HS-27A (cell line): ENCODE measurements around the gene CAMK4.

Source experiments
- DNase-seq: peaks from one replicate; pipeline ENCODE4 v3.0.0-alpha.2; 2012; ENCODE audit warnings: low read depth, missing footprints

The CAMK4 gene

GRCh38 chr5:111223787-111224560 is at the start of gene CAMK4:
Gene CAMK4 (plus strand): TSS chr5:111224384. CDS start chr5:111224484, 100 bp downstream.
- peak; percentile 35 for DNase-seq

DNA sequence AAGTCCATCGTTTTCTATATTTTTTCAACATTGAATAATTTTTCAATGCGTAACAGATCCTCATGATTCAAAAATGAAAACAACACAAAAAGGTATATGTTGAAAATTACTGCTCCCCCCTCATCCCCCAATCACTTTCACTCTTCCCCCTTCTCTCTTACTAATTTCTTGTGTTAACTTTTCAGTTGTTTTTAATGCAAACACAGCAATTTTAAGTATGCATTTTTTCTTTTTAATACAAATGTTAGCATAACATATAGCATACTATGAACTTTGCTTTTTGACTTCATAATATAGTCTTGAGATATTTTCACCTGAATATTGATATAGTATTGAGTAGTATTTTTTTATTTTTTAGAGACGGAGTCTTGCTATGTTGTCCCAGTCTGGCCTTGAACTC is 41.1 kb upstream of the CAMK4 start:
- DNase-seq: no peak

- no peak for DNase-seq
Measured at GRCh38 chr5:111187079-111187478, 37.1 kb upstream of the CAMK4 start.

DNA sequence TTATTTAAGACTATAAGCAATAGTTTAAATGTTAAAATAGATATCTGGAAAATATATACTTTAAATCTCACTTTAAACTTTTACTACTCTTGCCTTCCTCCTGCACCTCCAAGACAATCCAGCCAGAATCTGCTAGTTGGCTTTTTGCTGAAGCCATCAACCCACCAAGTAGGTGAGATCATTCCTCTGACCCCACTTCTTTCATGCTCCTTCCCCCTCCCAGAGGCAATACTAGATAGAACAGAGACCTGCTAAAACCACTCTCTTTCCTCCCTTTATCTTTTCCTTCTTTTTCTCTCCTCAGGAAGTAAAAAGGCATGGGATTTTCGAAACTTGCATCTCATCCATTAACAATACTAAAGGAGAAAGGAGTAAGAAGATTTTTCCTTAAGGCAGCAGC is 30.1 kb upstream of the CAMK4 start:
- DNase-seq: no peak

- no peak for DNase-seq
Measured at GRCh38 chr5:111194925-111195324, 29.3 kb upstream of the CAMK4 start.

DNA sequence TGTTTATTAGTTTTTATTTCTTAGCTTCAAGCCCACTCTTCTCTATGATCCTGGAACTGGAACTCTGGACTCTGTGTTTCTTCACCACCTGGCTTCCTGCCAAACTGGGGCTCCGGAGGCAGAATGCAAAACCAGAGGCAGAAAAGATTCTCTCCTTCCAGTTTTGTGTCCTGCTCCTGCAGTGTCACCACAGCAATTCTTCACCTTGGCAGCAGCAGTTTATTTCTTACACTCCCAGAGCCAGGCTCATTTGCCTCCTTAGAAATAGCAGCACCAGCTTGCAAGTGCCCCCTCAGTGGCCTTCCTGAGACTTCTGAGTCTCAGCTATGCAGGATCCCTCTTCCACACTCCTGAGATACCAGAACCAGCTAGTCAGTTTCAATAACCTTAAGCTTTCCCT is 26.7 kb upstream of the CAMK4 start:
- no peak for DNase-seq

DNA sequence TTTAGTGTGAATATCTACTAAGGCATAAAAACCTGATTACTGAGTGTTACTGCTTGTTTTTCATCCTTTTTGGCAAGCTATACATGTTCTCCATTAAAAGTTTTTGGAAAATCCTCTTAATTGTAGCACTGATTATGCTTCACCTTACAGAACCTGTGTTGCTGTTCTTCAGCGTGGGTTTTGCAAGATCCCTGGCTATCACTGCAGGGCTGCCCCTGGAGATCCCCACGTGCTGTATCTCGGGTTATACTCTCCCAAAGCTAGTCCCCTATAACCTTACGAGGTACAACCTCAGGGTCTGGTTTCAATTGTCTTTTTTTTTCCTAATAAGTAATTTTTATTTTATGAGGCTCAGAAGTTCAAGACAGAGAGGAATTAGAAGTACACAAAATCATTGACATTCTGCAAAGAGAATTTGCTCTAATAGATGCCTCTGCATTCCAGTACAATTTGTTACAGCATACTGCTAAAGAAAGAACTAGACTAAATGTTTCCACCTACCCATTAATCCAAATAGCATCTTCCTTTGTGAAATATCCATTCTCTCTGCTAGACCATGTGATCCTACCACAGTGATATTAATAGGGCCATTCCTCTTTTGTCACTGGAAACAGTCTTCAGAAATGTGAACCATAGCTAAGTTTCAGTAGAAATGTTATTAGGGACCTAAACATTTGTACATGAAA is 25.8 kb upstream of the CAMK4 start:
- DNase-seq: no peak

- DNase-seq: no peak
Measured at GRCh38 chr5:111200828-111201227, 23.4 kb upstream of the CAMK4 start.

- DNase-seq: no peak
Measured at GRCh38 chr5:111201705-111202104, 22.5 kb upstream of the CAMK4 start.

GRCh38 chr5:111211341-111211740 is 12.8 kb upstream of the CAMK4 start:
- no peak for DNase-seq

DNA sequence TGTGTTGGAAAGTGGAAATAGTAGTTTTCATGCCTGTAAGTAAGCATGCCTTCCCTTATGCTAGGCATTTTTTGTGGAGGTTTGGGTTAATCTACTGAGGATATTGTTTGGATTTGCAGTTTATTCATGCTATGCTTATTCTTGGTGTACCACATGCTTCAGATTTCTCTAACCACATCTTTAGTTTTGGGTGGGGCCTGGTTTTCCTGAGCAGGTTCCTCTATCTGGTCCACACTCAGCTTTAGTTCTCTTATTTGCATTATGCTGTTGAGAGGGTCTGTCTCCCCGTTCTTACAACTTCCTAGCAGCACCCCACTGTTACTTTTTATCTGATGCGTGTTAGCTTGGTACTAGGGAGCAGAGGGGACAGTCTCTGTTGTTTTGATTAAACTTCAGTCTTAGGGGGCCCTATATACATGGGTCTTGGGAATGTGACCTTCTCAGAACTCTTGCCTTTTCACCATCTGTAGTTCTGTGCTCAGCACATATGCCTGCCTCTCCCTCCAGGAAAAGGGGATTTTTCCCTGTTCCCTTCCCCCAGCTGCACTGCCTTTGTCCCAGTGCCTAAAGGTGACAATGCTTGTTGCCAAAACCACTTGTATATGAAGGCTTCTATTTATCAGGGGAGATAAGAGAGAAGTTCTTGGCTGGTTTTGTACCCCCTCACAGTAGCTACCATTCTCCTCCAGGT is 10.0 kb upstream of the CAMK4 start:
- no peak for DNase-seq

DNA sequence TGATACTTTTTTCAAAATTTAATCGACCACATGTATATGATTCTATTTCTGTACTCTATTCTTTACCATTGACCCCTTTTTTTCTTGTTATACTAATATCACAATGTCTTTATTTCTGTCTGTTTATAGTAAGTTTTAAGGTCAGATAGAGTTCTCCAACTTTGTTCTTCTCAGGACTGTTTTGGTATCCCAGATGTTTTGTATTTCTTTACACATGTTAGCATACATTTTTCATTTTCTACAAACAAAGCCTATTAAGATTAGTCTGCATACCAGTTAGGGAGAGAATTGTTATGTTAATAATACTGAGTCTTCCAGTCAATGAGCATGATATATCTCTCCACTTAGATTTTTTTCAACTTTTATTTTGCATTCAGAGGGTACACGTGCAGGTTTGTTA is 8.2 kb upstream of the CAMK4 start:
- DNase-seq: no peak

DNA sequence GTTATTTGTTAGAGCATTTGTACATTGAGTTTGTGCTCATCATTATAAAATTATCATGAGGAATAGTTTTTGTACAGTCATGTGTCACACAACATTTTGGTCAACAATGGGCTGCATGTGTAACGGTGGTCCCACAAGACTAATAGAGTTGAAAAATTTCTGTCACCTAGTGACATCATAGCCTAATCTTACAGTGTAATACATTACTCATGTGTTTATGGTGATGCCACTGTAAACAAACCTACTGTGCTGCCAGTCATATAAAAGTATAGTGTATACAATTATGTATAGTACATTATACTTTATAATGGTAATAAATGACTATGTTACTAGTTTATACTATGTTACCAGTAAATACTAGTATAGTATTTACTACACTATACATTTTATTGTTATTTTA is 3.0 kb upstream of the CAMK4 start:
- no peak for DNase-seq

GRCh38 chr5:111223101-111223786 is 940 bp upstream of the CAMK4 start:
- DNase-seq: no peak

GRCh38 chr5:111224561-111225345 is 569 bp downstream of the CAMK4 start:
- DNase-seq: peak; percentile 1

DNA sequence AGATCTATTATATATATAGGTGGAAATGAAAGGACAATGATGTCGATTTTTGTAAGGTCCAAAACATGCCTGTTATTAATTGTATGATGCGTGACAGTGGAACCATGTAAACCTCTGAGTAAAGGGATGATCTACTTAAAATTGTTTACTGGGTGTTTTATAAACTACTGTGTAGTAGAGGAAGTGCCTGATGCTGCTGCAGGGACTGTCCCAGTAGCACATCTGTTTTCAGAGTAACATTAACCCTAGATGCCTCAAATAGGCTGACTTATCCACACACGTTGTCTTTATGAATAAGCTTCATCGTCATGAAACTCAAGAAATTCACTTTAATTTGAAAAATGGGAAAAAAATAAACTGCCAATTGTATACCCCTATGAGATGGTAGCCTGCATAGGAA is 1.7 kb downstream of the CAMK4 start:
- DNase-seq: no peak

GRCh38 chr5:111226556-111226955 is 2.4 kb downstream of the CAMK4 start:
- DNase-seq: no peak

- no peak for DNase-seq
Measured at GRCh38 chr5:111227226-111227782, 3.1 kb downstream of the CAMK4 start.

DNA sequence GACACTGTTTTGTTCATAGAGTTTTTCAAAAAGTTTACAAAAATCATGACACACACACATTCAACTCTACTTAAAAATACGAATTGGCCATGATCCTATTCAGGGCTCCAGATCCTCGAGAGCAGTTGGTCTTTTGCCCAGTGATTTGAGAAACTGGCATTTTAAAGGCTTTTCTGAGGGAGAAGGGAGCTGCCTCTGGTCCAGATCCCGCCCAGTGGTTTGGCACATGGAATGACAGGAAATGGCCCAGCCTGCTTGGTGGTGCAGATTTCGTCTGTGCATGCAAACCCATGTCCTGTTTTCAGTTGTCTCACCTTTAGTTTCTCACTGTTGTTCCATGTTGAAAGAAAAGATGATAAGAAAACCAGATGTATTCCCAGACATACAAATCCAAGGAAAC is 3.6 kb downstream of the CAMK4 start:
- peak; percentile 2 for DNase-seq

- no peak for DNase-seq
Measured at GRCh38 chr5:111228520-111229220, 4.5 kb downstream of the CAMK4 start.
